ENCODE measurements around the gene HOXA6.

HOXA6 gene

DNA sequence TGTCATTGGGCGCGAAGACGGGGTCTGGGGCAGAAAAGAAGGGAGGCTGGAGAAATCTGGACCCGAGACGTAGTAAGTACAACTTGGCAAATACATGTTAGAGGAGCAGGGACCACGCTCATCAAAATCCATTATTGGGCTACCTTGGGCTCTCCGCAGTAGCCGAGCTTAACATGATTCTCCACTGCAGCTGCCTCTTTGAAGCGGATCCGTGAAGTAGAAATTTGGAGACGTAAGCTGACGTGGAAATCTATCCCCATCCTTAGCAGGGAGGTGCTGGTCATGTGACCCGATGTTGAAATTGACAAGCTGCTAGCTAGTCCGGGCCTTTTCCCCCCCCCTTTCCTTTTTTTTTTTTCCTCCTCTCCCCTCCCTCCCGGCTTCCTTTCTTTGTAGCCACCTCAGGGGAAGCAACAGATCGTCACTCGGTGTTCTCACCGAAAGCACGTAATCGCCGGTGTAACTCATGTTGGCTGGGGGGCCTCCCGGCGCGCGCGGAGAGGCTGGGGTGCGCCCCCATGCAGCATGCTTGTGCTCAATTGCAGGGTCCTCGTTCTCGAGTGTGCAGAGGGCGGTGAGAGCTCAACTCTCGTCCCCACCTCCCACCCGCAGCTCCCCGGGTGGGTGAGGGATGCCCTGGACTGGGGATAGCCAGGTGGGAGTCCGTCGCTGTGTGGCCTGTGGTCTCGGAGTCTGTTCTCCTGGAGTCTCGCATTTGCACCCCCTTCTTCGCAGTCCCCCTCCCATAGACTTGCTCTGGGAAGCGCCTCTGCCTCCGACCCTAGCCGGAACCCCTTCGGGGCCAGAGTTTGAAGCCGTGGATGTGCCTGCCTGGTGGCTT, 37.7 kb upstream of the HOXA6 start, which contains the start of gene HOXA11:
Gene HOXA11 (minus strand): TSS at position 220 of the 841 bp plus-strand sequence. CDS start 88 bp downstream, at position 132.
- DNase-seq (ENCODE audit: low read depth in 2 of 2), result no peak

DNA sequence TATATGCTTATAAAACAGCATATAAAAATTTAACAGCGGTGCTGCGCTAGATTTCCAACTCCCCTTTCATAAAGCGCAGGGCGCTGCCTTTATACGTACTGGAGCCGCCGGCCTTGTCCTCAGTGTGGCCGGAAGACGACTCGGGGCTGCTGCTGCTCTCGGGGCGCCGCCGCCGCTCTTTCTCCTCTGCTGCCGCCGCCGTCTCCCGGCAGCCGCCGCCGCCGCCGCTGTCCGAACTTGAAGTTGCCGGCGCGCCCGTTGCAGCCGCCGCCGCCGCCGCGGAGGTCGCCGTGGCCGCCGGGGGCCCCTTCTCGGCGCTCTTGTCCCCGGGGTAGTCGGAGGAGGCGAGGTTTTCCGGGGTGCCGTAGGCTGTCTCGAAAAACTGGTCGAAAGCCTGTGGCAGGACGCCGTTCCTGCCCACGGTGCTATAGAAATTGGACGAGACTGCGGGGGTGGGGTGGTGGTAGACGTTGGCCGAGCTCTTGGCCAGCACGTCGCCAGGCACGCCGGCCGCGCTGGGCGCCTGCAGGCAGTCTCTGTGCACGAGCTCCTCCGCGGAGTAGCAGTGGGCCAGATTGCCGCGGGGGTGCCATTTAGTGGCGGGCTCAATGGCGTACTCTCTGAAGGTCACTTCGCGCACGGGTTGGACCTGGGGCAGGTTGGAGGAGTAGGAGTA, 36.9 kb upstream of the HOXA6 start:
- no peak for DNase-seq (ENCODE audit: low read depth in 2 of 2)

DNA sequence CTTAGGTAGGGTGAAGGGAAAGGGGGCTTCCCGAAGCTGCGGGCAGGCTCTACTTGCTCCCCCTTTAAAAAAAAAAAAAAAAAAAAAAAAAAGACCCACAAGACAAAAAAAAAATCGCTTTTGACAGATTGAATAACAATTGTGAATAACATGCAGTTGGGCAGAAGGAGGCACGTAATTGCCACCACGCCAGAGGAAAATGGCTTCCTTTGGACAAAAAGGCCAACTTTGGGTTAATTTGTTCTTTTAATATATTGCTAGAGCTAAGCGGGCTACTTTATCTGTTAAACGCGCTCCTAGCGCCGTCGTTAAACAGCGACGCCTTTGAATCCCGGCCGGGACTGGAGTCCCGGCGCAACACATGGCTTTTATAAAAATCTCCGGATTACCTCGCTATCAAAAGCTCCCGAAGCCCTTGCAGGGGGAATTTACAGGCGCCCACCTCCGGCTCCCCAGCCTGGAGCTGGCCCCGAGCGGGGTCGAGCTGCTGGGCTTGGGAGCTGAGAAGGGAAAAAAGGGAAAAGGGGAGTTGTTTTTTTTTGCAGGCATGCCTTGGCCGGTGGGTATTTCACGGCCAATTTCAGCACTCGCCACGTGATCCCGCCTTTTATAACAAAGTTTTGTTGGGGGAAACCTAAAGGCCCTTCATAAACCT, 36.2 kb upstream of the HOXA6 start:
- no peak for DNase-seq (ENCODE audit: low read depth in 2 of 2)

DNA sequence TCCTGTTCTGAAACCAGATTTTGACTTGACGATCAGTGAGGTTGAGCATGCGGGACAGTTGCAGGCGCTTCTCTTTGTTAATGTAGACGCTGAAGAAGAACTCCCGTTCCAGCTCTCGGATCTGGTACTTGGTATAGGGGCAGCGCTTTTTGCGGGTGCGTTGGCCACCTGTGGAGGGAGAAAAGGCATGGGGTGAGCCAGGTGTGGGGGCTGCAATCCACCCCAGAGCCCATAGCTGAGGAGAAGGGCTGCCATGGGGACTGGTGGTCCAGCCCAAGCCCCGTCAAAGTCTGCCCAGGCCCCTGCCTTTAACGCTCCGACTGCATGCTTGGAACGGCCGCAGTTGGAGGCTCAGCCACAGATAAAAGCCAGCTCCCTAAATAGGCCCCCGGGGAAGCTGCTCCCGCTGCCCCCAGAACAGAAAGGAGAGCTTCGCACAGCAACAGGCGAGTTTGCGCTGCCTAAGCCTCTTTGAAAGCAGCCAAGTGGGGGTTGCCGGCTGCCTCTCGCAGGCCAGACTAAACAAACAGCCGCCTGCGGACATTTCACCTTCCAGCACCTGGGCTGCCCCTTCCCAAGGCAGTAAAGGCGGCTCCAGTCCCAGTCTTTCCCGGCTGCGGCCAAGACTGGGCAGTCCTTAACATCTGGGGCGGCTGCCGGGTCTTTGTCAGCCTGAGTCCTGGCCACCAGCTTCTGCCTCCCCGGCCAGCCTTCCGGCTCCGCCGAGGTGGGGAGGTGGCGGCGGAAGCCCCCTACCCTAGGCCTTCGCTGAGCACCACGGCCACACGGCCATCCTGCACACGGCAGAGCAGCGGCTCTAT, 35.5 kb upstream of the HOXA6 start:
- DNase-seq (ENCODE audit: low read depth in 2 of 2), result no peak

DNA sequence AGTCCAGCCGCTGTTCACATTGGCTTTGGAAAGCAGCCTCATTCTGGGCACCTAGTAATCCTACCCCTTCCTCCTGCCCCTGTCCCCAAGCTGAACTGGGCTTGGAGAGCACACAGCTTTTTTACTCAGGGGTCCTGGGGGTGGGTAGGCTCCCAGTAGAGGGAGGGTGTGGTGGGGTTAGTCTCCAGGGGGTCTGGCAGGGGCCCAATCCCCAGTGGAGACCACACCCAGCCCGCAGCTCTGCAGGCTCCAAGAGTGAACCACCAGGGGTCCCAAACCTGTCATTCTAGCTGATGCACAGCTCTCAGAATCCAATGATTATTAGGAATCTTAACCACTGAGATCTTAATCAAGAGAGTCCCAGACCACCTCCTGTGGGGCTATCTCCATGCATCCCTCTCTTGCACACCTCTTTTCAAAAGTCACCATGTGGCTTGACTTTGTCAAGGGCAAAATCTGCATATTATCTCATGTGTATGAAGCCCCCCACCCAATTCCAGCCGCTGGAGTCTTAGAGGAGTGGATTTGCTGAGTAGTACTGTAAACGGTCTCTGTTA, 34.8 kb upstream of the HOXA6 start:
- no peak for DNase-seq (ENCODE audit: low read depth in 2 of 2)

DNA sequence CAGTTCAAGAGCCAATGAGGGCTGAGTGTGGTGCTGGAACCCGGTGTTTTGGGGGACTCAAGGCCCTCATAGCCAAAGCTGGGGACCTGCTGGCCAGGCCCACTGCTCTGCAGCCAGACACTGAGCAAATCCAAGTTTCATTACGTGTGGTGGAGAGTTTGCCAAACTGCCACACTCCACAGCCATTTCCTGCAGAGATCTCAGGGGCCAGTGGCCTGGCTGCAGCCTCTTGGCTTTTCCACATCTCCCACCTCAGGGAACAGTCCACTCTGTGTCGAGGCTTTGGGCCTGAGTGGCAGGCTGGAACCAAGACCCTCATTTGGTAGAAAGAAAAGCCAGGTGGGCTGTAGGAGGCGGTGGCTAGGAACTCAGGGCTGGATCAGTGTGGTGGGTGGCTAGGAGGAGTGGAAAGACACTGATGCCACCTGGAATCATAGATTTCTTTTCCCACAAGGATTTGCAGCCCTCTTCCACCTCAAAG, 34.3 kb upstream of the HOXA6 start:
- no peak for DNase-seq (ENCODE audit: low read depth in 2 of 2)

DNA sequence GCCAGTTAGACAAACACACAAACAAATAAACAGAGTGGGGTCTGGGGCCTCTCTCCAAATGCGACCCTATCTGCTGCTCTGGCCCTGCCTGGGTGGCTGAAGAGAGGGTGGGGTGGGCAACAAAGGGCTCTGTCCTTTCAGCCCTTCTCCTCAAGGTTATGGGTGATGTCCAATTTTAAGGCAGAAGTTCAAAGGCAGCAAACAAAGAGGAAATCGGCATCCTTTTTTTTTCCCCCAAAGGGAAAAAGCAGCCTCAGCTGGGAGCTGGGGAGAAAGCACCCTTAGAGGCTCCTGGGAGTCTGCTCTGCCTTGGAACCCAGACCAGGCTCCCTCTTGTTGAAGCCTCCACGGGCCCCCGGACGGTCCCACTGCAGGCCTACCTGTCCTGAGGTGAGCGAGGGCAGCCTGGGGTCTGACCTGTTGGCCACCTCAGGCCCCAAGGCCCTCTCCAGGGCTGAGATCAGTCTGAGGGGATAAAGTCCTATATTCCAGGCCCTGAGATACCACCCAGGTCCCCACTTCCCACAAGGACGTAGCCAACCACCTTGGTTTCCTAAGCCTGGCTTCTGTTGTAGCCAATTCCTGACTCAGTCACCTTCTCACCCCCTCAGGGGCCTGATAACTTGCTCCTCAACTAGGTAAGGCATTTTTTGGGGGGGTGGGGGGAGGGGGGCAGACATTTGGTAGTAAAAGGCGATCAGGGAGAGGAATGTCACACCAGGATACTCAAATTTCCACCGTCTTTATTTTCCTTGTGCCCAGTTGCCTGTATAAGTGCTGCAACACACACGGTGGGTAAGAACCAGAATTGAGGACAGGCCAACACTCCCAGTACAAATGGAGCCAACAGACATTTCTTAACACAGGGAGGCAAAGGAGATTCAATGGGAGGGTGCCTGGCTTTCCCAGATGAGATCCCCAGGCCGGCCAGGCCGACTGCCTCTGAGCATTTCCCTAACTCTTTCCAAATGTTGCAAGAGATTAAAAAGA, 33.2 kb upstream of the HOXA6 start:
- no peak for DNase-seq (ENCODE audit: low read depth in 2 of 2)

DNA sequence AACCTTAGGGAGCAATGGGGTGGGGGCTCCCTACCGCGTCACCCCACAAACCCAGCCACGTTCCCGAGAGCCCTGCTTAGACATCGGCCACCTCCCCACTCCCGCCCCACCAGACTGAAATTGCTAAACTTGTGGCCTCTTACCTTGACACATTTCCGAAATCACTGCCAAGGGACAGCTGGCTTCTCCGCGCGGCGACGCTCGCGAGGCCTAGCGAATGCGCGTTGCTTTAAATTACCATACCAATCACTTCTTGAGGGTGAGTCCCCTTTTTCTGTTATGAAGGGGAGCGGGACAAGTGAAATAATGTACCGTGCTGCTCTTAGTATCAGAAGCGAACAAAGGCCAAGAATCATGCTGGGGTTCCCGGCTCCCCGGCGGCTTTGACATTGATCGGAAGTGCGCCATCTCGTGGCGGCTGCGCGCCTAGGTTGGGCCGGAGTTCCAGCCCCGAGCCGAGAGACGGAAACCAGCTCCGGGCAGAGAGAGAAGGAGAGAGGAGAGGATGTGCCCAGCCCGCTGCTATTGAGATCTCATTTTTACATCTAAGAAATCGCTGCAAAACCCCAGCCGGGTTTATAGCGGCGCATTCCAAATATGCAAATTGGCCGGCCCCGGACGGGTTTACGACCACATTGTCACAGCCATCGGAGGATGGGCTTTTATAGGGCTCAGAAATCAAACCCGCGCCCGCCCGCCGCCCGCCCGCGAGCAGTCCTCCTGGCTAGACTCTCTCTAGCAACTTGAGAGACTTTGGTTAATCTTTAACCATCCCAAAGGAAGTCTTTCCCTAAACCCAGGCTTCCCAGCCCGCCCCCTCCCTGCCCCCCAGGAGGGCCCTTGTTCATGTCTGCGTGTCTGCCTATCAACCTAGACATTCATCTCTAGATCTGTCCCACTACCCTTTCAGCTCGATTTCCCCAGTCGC, 32.2 kb upstream of the HOXA6 start:
- DNase-seq (ENCODE audit: low read depth in 2 of 2), result peak in 1 of 2 donors; percentile 22

DNA sequence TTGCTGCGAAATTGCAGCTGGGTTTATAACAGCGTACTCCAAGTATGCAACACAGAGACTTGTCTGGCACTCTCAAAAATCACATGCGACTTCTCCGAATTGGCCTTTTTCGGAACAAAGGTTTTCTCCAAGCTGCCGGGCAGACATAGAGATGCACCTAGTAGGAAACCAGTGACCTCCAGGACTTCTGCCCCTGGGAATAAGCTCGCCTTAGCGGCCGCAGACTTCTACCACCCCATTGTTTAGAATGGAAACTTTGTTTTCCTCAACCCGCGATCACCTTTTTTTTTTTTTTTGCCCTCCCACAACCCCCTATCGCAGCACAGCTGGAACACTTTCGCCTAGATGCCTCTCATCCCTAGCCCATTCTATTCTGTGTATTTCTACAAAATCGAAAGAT, 31.5 kb upstream of the HOXA6 start:
- no peak for DNase-seq (ENCODE audit: low read depth in 2 of 2)

DNA sequence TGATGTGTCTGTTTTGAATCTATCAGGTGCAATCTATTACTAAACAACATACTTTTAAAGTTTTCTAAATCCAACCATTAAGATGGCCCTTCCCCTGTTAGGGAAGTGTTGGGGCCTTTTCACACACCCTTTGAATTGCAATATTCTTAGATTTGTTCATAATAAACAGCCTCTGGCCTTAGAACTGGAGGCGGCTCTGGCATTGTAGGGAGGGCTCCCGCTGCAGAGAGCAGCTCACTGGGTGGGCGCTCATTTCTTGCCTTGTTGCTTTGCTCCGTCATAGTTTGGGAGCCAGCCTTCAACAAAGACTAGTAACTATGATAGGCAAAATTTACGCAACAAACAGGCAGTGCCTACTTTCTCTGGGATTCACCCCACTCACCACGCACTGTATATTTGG, 30.8 kb upstream of the HOXA6 start:
- DNase-seq (ENCODE audit: low read depth in 2 of 2), result no peak

DNA sequence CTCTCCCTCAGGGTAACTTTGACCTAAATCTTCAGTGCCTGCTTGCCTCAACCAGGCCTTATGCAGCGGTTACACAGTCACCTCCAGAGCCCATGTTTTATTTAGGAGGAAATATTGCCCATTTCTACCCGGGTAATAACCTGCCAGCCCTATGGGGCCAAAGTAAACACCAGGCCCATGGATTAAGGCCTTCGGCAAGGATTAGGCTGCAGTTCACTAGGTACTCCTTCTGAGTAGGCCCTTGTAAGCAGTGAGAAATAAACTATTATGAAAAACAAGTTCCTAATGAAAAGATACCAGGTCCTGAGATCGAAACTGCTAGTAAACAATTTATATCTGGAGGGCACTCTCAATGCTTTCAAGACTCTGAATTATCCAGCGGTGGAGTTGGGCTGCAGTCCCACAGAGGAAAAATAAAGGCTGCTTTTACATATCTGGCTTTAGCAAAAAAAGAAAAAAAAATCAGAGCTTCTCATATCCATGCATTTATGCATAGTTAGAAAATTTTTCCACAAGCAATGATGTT, 30.3 kb upstream of the HOXA6 start:
- no peak for DNase-seq (ENCODE audit: low read depth in 2 of 2)

DNA sequence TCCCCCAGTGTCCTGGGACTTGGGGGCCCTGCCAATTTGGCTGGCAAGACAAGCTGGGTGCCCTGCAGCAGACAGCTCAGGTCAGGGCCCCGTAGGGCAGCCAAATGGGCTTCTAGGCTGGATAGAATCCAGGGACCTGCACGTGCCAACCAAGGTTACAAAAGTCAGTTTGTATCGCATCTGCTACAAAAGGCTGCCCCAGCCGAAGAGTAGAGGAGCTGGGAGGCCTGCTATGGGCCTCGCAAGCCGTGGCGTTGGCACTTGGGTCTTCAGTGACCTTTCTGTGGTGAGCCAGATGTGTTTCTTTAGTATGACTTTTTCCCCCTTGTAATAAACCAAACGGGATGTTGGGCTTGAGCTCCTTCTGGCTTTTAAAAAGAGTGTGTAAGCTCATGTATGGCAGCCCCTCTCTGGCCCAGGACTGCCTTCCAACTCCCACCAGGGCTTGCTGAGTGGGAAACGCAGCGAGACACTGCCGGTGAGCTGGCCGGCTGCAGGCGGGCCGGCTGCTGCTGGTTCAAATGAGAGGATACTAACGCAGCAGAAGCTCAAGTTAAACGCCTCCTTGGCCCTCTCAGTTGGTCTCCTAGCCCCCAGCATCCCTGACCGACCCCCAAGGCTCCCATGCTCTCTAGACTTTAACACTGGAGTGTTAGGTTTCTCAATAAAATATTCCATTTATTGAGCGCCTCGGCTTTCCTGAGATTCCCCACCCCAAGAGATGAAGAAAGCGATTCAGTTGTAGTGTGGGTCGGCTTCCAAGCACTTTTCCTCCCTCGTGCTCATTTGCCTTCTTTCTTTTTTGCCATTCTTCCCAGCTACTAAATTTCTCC, 29.6 kb upstream of the HOXA6 start:
- DNase-seq (ENCODE audit: low read depth in 2 of 2), result no peak

DNA sequence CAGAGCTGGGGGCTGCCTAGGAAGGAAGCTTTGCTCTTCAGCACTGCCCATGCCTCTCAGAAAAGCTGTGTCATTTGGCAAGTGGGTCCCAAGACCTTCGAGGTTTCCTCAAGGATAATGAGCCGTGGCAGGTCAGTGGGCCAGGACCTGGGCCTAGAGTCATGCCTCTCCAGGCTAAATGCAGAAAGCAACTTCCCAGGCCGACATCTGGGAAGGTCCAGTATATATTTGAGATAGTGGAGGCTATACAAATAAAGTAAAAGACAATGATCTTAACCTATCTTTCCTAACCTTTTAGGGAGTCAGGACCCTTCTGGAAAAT, 28.9 kb upstream of the HOXA6 start:
- no peak for DNase-seq (ENCODE audit: low read depth in 2 of 2)

DNA sequence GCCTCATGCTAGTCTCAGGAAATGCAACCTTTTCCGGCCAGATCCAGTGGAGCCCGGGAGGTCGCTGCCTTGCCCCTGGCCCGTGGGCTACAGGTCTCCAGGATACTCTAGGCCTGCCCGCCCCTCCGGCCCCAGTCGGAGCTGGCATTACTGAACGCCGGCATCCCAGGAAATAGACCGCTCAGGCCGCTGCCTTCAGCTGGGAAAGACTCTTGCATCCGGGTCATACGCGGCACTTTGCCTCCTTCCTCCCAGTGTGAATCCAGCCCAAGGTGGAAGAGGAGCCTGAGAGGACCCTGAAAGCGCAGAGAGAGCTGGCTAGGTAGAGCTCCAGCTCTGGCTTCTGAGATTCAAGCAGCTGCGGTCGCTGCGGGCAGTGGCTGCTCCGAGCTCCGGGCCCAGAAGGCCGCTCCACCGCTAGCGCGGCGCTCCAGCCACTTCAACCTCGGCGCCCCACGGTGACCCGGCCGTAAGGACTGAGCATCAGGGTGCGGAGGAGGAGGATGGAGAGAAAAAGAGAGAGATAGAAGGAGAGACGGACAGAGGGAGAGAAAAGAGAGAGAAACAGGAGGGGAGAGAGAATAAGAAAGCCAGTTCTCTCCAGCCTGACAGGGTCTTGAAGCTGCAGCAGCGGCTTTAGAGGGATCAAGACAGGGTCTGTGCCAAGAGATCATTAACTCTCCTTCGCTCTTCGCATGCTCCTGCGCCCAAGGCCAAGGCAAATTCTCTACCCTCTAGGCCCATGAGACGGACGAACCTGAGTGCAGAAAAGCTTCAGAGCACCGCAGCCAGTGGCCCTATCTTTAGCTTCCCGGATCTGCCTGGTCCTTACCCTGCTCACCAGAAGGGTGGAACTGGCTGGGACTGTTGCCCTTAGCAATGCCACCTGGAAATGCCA, 28.3 kb upstream of the HOXA6 start:
- DNase-seq (ENCODE audit: low read depth in 2 of 2), result no peak

DNA sequence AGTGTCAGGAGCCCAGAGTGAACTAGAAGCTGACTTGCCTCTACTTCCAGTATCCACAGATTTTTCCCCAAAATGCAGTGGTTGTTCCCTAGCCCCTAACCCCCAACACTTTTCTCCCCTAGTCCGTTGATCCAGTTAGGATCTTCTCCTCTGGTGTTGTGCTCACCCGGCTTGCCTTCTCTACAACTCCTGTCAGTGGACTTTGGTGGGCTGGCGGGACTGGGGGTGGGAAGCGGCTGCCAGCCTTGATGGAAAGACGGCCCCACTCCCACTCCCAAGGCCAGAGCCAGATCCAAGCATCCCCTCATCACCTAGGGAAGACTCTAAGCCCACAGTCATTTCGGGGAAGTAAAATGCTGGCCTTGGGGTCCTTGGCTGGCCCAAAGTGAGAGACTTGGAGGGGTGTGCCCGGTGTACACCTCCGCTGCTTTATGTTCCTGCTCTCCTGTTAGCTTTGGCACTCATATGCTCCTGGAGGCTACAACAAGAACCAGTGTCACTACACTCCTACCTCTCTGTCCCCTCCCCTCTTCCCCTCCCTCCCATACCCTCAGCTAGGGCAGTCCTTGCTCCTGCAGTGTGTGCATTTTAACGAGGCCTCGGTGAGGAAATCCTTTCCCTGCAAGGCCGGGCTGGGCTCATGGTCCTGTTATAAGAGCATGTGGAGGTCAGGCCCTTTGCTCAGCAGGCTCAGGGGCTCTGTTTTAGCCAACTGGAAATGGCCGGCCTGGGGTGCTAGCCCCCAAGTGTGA, 27.5 kb upstream of the HOXA6 start:
- DNase-seq (ENCODE audit: low read depth in 2 of 2), result no peak
